ENCODE data around the gene ILKAP.

- no peak for TF ChIP-seq CTCF (IDR thresholded peaks at IDR 0.05)
- no peak for TF ChIP-seq POLR2A (IDR thresholded peaks at IDR 0.05)
- TF ChIP-seq POLR2AphosphoS5 (IDR thresholded peaks at IDR 0.05; ENCODE audit: insufficient read depth in 1 of 2, low read depth in 1 of 2): no peak
These were observed 30.1 kb upstream of the ILKAP start for GRCh38 chr2:238233625-238234024.
